GM12801 (cell line): Measurements from ENCODE around the gene MPO.

Experiments
- CTCF ChIP-seq: IDR thresholded peaks from one replicate; pipeline ENCODE4 v1.5.1; 2011; ENCODE audit warnings: control low read depth; ENCODE audit not compliant: insufficient read length; ENCODE audit errors: extremely low read depth

Gene MPO

GRCh38 chr17:58252141-58252540 is 28.6 kb downstream of the MPO start:
- TF ChIP-seq CTCF = no peak

GRCh38 chr17:58250344-58251011 is 30.3 kb downstream of the MPO start:
- TF ChIP-seq CTCF = no peak

GRCh38 chr17:58249270-58250133 is 31.2 kb downstream of the MPO start:
- no peak for TF ChIP-seq CTCF

- TF ChIP-seq CTCF = no peak
Measured at GRCh38 chr17:58248955-58249269, 31.8 kb downstream of the MPO start.

- TF ChIP-seq CTCF = no peak
Measured at GRCh38 chr17:58247511-58248363, 33.0 kb downstream of the MPO start.

GRCh38 chr17:58246781-58247180 is 34.0 kb downstream of the MPO start:
- no peak for TF ChIP-seq CTCF

- no peak for TF ChIP-seq CTCF
Measured at GRCh38 chr17:58246104-58246740, 34.5 kb downstream of the MPO start.
